ENCODE data around the gene CHRND. TPM values are rescaled to one million over a fixed set of nuclear protein-coding genes. Genes with fewer than 3 reads are reported as not detected.

The CHRND gene
- total RNA-seq, 1 donor from 2014 or later = not detected

- Mint-ChIP-seq H3K36me3 (ENCODE audit: low read depth, unreplicated experiment) (peaks cover 9% of the 10 kb centered on the region), H3K4me1 (ENCODE audit: low read depth, unreplicated experiment) (no peaks in the 10 kb centered on the region), H3K27ac (ENCODE audit: unreplicated experiment) (no peak overlapping the region), H3K4me3 (ENCODE audit: unreplicated experiment) (no peak overlapping the region), H3K27me3 (ENCODE audit: low read depth, unreplicated experiment) (no peaks in the 10 kb centered on the region), H3K9me3 (ENCODE audit: unreplicated experiment) (peaks cover 7% of the 10 kb centered on the region)
- H3K27ac ChIP-seq (ENCODE audit: low read depth, low read length) = no peak overlapping the region
- no peak overlapping the region for H3K4me3 ChIP-seq (ENCODE audit: insufficient read depth, low read depth, low read length)
- no peak for TF ChIP-seq CTCF (IDR thresholded peaks at IDR 0.05; ENCODE audit: insufficient read depth, low read depth, low read length)
- TF ChIP-seq EZH2 (IDR thresholded peaks at IDR 0.05; ENCODE audit: insufficient read depth, low read length) = no peak
- peaks cover 6% of the 10 kb centered on the region for H3K36me3 ChIP-seq (ENCODE audit: insufficient read depth, low read length)
- peaks cover 14% of the 10 kb centered on the region for H4K20me1 ChIP-seq (ENCODE audit: insufficient read depth, low read length)
- peaks cover 6% of the 10 kb centered on the region for H3K4me1 ChIP-seq (ENCODE audit: insufficient read depth, low read length)
- H3K4me2 ChIP-seq (ENCODE audit: low read length) = no peak overlapping the region
- DNase-seq (ENCODE audit: low read depth) (no peak), FAIRE-seq (no peak)
- H3K9ac ChIP-seq (ENCODE audit: low read length) = no peak overlapping the region
- H3K27me3 ChIP-seq (ENCODE audit: insufficient read depth, low read length) = no peaks in the 10 kb centered on the region
- no peak overlapping the region for H2AFZ ChIP-seq (ENCODE audit: low read depth, low read length)
- peaks cover 50% of the 10 kb centered on the region for H3K79me2 ChIP-seq (ENCODE audit: insufficient read depth, low read length)
- H3K9me3 ChIP-seq (ENCODE audit: insufficient read depth, low read depth, low read length) = peaks cover 3% of the 10 kb centered on the region
These were observed 19.8 kb downstream of the CHRND start for GRCh38 chr2:232545511-232546375.

GRCh38 chr2:232547991-232548390 is 22.0 kb downstream of the CHRND start:
- H3K4me3 ChIP-seq (ENCODE audit: insufficient read depth, low read depth, low read length) = no peak overlapping the region

More at GRCh38 chr2:232547991-232548390, 22.0 kb downstream of the CHRND start:
- H3K4me1 ChIP-seq (ENCODE audit: insufficient read depth, low read length) = peaks cover 13% of the 10 kb centered on the region
- Mint-ChIP-seq H3K36me3 (ENCODE audit: low read depth, unreplicated experiment) (peaks cover 11% of the 10 kb centered on the region), H3K4me3 (ENCODE audit: unreplicated experiment) (no peak overlapping the region), H3K4me1 (ENCODE audit: low read depth, unreplicated experiment) (peaks cover 5% of the 10 kb centered on the region), H3K27ac (ENCODE audit: unreplicated experiment) (no peak overlapping the region), H3K9me3 (ENCODE audit: unreplicated experiment) (peaks cover 7% of the 10 kb centered on the region), H3K27me3 (ENCODE audit: low read depth, unreplicated experiment) (no peaks in the 10 kb centered on the region)
- peaks cover 3% of the 10 kb centered on the region for H3K9me3 ChIP-seq (ENCODE audit: insufficient read depth, low read depth, low read length)
- H3K27ac ChIP-seq (ENCODE audit: low read depth, low read length) = no peak overlapping the region
- peaks cover 9% of the 10 kb centered on the region for H3K36me3 ChIP-seq (ENCODE audit: insufficient read depth, low read length)
- FAIRE-seq (no peak), DNase-seq (ENCODE audit: low read depth) (no peak)
- peaks cover 73% of the 10 kb centered on the region for H3K79me2 ChIP-seq (ENCODE audit: insufficient read depth, low read length)
- no peak overlapping the region for H3K9ac ChIP-seq (ENCODE audit: low read length)
- no peaks in the 10 kb centered on the region for H3K27me3 ChIP-seq (ENCODE audit: insufficient read depth, low read length)
- H3K4me2 ChIP-seq (ENCODE audit: low read length) = no peak overlapping the region
- no peak for TF ChIP-seq CTCF (IDR thresholded peaks at IDR 0.05; ENCODE audit: insufficient read depth, low read depth, low read length)
- no peak for TF ChIP-seq EZH2 (IDR thresholded peaks at IDR 0.05; ENCODE audit: insufficient read depth, low read length)
- peaks cover 31% of the 10 kb centered on the region for H4K20me1 ChIP-seq (ENCODE audit: insufficient read depth, low read length)
- no peak overlapping the region for H2AFZ ChIP-seq (ENCODE audit: low read depth, low read length)
